Kidney (tissue), 14 donors: Measurements from ENCODE around the gene SLC26A8. TPM values are rescaled to one million over a fixed set of nuclear protein-coding genes. Genes with fewer than 3 reads are reported as not detected.

Experiments
- DNase-seq, 5 donors: peaks; one replicate each; pipeline ENCODE4 v3.0.0-alpha.2; 2013 to 2020
- FAIRE-seq: peaks from 2 replicates; lab custom pipeline; 2012; peaks lifted over from hg19 to GRCh38; lab: Jason Lieb, UNC
- H3K27ac ChIP-seq, 2 donors: one replicate each; pipeline ENCODE4 v1.7.0; 2013; ENCODE audit warnings: low read depth in 2 of 2, low read length in 2 of 2, inconsistent platforms in 1 of 2
- H3K27me3 ChIP-seq: one replicate; pipeline ENCODE4 v1.7.1; 2013; ENCODE audit warnings: low read length, inconsistent platforms; ENCODE audit not compliant: control insufficient read depth, insufficient read depth
- H3K36me3 ChIP-seq, 3 donors: one replicate each; pipeline versions ENCODE4 v1.7.0 to v1.7.1; 2013; ENCODE audit warnings: low read length in 3 of 3, control low read depth in 1 of 3, inconsistent platforms in 1 of 3; ENCODE audit not compliant: insufficient read depth in 3 of 3, control insufficient read depth in 2 of 3
- H3K4me1 ChIP-seq, 3 donors: one replicate each; pipeline versions ENCODE4 v1.7.0 to v1.7.1; 2013; ENCODE audit warnings: low read length in 3 of 3, inconsistent platforms in 1 of 3, low read depth in 1 of 3; ENCODE audit not compliant: control insufficient read depth in 2 of 3, insufficient read depth in 2 of 3
- H3K4me3 ChIP-seq, 3 donors: one replicate each; pipeline versions ENCODE4 v1.7.0 to v1.8.1; 2013; ENCODE audit warnings: low read length in 3 of 3, control low read depth in 1 of 3, inconsistent platforms in 1 of 3
- H3K9ac ChIP-seq, 3 donors: one replicate each; pipeline versions ENCODE4 v1.7.0 to v1.7.1; 2013; ENCODE audit warnings: low read length in 3 of 3, control low read depth in 1 of 3, inconsistent platforms in 1 of 3
- H3K9me3 ChIP-seq, 3 donors: one replicate each; pipeline versions ENCODE4 v1.7.0 to v1.7.1; 2013; ENCODE audit warnings: low read length in 3 of 3, control low read depth in 1 of 3, inconsistent platforms in 1 of 3; ENCODE audit not compliant: control insufficient read depth in 2 of 3, insufficient read depth in 1 of 3
- intact Hi-C: fragments of 100-400 bp; cut with DNase I; formaldehyde crosslinking; loops from one replicate; pipeline ENCODE4 v1.11.1; 2022
- polyA plus RNA-seq: library from polyadenylated mRNA; stranded (reverse); fragments of 350-450 nt; fragmentation: Illumina TruSeq; extraction: RNeasy Lipid Tissue Mini Kit (QIAGEN cat#74804); gene quantifications from one replicate; pipeline ENCODE4 v1.2.3, GENCODE V29; 2014; ENCODE audit warnings: low read depth, low replicate concordance; ENCODE audit not compliant: insufficient read depth
- total RNA-seq: library from RNA; stranded (reverse); fragmentation: NEBNext Ultra II Directional; extraction: Animal tissue kit (Norgen Biotek cat#: 25700); gene quantifications from one replicate; pipeline ENCODE4 v1.2.1, GENCODE V29; 2021
- TF ChIP-seq, protein P1 (sequence below): IDR thresholded peaks from 3 replicates; pipeline ENCODE4 v1.5.1; 2012; ENCODE audit warnings: mild to moderate bottlenecking, moderate library complexity, borderline replicate concordance; ENCODE audit not compliant: insufficient read depth; ENCODE audit errors: extremely low read depth
- donor health status: control.
- donor health status: control.
- donor health status: control.
- donor health status: control.
- donor health status: control.
- donor health status: DM: yes; HTN: yes; CAD: no.
- donor health status: Normal renal cell carcinoma (clear cell type).

Gene SLC26A8
- total and polyA plus RNA-seq, 2 donors from 2014 or later, result 0.22 TPM; not detected in 1

DNA sequence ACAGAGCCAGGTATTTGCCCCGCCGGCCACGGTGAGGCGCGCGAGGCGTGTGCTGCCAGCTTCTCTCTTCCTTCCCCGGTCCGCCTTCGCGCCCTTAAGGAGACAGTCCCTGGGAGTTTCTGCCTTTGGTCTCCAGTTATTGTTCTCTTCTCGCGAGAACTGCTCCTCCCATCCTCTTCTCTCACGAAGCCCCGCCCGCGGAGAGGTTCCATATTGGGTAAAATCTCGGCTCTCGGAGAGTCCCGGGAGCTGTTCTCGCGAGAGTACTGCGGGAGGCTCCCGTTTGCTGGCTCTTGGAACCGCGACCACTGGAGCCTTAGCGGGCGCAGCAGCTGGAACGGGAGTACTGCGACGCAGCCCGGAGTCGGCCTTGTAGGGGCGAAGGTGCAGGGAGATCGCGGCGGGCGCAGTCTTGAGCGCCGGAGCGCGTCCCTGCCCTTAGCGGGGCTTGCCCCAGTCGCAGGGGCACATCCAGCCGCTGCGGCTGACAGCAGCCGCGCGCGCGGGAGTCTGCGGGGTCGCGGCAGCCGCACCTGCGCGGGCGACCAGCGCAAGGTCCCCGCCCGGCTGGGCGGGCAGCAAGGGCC lies 3.2 kb upstream of the SLC26A8 start, which contains the start of gene MAPK14:
Gene MAPK14 (plus strand): TSS at position 308 of the 587 bp plus-strand sequence. CDS start 350 bp downstream, outside the sequence.
- DNase-seq (peak; percentile 99 to 100 (median 99)), FAIRE-seq (peak; percentile 96)
- Histone ChIP-seq H3K4me3 (peak within 1 kb of the TSS; percentile 83 to 99 (median 96)), H3K9me3 (no peaks in the 10 kb centered on the region), H3K36me3 (no peaks in the 10 kb centered on the region), H3K9ac (peak within 1 kb of the TSS; percentile 76 to 96 (median 86)), H3K27ac (peak within 1 kb of the TSS; percentile 92 to 93), H3K4me1 (peaks cover 0 to 5% (median 4%) of the 10 kb centered on the region in 3 donors), H3K27me3 (no peaks in the 10 kb centered on the region)
- TF ChIP-seq, protein P1, sequence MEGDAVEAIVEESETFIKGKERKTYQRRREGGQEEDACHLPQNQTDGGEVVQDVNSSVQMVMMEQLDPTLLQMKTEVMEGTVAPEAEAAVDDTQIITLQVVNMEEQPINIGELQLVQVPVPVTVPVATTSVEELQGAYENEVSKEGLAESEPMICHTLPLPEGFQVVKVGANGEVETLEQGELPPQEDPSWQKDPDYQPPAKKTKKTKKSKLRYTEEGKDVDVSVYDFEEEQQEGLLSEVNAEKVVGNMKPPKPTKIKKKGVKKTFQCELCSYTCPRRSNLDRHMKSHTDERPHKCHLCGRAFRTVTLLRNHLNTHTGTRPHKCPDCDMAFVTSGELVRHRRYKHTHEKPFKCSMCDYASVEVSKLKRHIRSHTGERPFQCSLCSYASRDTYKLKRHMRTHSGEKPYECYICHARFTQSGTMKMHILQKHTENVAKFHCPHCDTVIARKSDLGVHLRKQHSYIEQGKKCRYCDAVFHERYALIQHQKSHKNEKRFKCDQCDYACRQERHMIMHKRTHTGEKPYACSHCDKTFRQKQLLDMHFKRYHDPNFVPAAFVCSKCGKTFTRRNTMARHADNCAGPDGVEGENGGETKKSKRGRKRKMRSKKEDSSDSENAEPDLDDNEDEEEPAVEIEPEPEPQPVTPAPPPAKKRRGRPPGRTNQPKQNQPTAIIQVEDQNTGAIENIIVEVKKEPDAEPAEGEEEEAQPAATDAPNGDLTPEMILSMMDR, result peak; percentile 94
- intact Hi-C loops, result loop anchor here (5.0 kb wide), 1 partner anchor 65 kb away; no protein-coding TSS in a partner anchor

DNA sequence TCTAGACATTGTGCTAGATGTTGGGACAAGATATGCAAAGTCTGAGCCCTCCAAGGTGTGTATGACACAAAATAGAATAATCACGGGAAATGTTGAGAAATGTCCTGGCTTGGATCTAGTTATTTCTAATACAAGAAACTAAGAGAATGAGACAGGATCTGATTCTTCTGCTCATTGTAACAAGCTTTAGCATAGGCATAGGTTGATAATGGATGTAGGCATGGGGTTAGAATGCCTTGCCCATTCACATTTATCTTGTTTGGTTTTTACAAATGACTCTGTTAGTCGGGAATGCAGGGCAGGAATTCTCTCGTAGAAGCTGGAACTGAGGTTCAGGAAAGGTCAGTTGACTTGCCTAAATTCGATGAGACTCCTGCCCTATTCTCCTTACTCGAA lies 1.5 kb upstream of the SLC26A8 start:
- H3K4me1 ChIP-seq, result no peaks in the 10 kb centered on the region
- no peak for DNase-seq
- intact Hi-C loops, result loop anchor here (5.0 kb wide), 1 partner anchor 66 kb away; no protein-coding TSS in a partner anchor
- TF ChIP-seq, protein P1, result no peak
- no peak for FAIRE-seq
- H3K36me3 ChIP-seq, result no peaks in the 10 kb centered on the region
- no peak overlapping the region for H3K27ac ChIP-seq
- H3K9ac ChIP-seq, result no peak overlapping the region
- H3K27me3 ChIP-seq, result no peaks in the 10 kb centered on the region
- no peaks in the 10 kb centered on the region for H3K9me3 ChIP-seq
- no peak overlapping the region for H3K4me3 ChIP-seq

DNA sequence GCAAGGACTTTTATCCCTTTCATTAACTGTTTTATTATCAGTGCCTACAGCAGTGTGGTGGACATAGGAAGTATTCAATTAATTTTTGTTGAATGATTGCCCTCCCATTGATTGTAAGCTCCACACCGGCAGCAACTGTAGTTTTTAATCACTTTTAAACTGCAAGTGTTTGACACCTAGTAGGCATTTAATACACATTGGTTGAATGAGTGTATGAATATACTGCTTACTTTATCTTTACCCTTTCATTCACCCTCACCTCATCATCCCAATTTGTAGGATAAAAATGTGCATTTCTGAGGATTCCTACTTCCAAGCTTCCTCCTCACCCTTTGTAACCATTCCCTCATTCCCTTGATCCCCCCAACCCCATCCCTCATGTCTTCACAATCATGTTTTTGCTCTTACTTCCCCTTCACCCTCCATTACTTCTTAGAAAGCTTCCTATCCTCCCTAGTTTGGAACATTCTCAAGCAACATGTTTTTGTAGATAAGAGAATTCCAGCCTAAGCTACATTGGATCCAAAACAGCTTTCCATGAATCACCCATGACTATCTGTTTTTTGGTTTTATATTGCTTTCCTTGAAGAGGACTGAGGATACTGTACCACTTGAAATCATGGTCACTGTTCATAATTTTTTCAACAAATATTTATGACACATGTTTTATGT lies 955 bp upstream of the SLC26A8 start:
- DNase-seq, result no peak

More for the DNA sequence above, 955 bp upstream of the SLC26A8 start:
- TF ChIP-seq, protein P1, result no peak
- intact Hi-C loops, result loop anchor here (5.0 kb wide), 1 partner anchor 67 kb away; no protein-coding TSS in a partner anchor
- no peaks in the 10 kb centered on the region for H3K4me1 ChIP-seq
- H3K27ac ChIP-seq, result no peak overlapping the region
- no peaks in the 10 kb centered on the region for H3K36me3 ChIP-seq
- H3K9ac ChIP-seq, result no peak overlapping the region
- H3K27me3 ChIP-seq, result no peaks in the 10 kb centered on the region
- no peak for FAIRE-seq
- H3K4me3 ChIP-seq, result no peak overlapping the region
- H3K9me3 ChIP-seq, result no peaks in the 10 kb centered on the region
